K562 (cell line): ENCODE results near the gene MDH2. TPM values are rescaled to one million over a fixed set of nuclear protein-coding genes. Genes with fewer than 3 reads are reported as not detected.

Experiments used
- BHLHE40 ChIP-seq: IDR thresholded peaks from 2 replicates; pipeline ENCODE4 v1.6.1; 2011; ENCODE audit warnings: low read length, improper control_type of control experiment
- ETS2 ChIP-seq: IDR thresholded peaks from 2 replicates; pipeline ENCODE4 v1.6.1; 2016; ENCODE audit warnings: borderline replicate concordance, missing genetic modification characterization, mild to moderate bottlenecking, moderate library complexity, missing compliant biosample characterization; ENCODE audit not compliant: poor library complexity, severe bottlenecking
- KHSRP ChIP-seq: fragments of 450-650 bp; IDR thresholded peaks from 2 replicates; pipeline ENCODE4 v1.6.1; 2017
- MCM3 ChIP-seq: fragments of 450-650 bp; IDR thresholded peaks from 2 replicates; pipeline ENCODE4 v1.6.1; 2016
- MIER1 ChIP-seq: fragments of 450-650 bp; IDR thresholded peaks from 2 replicates; pipeline ENCODE4 v1.6.1; 2016; ENCODE audit warnings: antibody characterized with exemption, mild to moderate bottlenecking, low read depth
- RBM22 ChIP-seq: fragments of 200-400 bp; formaldehyde crosslinking; IDR thresholded peaks from 2 replicates; pipeline ENCODE4 v1.6.1; 2018; ENCODE audit warnings: low read length, low read depth; ENCODE audit not compliant: poor library complexity, severe bottlenecking
- TAF15 ChIP-seq: fragments of 200-400 bp; formaldehyde crosslinking; IDR thresholded peaks from 2 replicates; pipeline ENCODE4 v1.6.1; 2017; ENCODE audit warnings: mild to moderate bottlenecking, low read depth, low read length, moderate library complexity
- ZNF224 ChIP-seq: sonication (generic); formaldehyde crosslinking; IDR thresholded peaks from 2 replicates; pipeline ENCODE4 v1.8.0; 2022; ENCODE audit warnings: mild to moderate bottlenecking, missing genetic modification reagents
- ZNF239 ChIP-seq: fragments of 250-450 bp; sonication (Bioruptor Pico); IDR thresholded peaks from 2 replicates; pipeline ENCODE4 v1.4.0; 2020; ENCODE audit warnings: mild to moderate bottlenecking
- ZNF764 ChIP-seq: fragments of 250-450 bp; sonication (Bioruptor Pico); IDR thresholded peaks from 2 replicates; pipeline ENCODE4 v1.4.0; 2020; ENCODE audit warnings: low read depth, mild to moderate bottlenecking, moderate library complexity
- polyA plus RNA-seq, 8 experiments: library from polyadenylated mRNA; depleted of rRNA in 4 of 8; stranded (reverse) in 5 of 8; unstranded in 3 of 8; fragments of >200 nt; fragmentation: Nextera tagmentation in 2 of 8; fragmentation: Illumina TruSeq in 1 of 8; extraction: Ambion mirVana in 2 of 8; extraction: Trizol in 1 of 8; gene quantifications; 2 replicates each; pipeline versions ENCODE4 v1.2.1 to v1.2.3, GENCODE V29; 2011 to 2014; ENCODE audit warnings: inconsistent platforms in 1 of 8, missing spikeins in 1 of 8
- total RNA-seq, 7 experiments: library from RNA; depleted of rRNA in 6 of 7; stranded (reverse); fragments of >200 nt in 6 of 7; fragmentation: Illumina TruSeq in 2 of 7; extraction: Trizol in 2 of 7; gene quantifications; 2 replicates each; pipeline versions ENCODE4 v1.2.1 to v1.2.3, GENCODE V29; 2011 to 2021; ENCODE audit warnings: low replicate concordance in 1 of 7
- TF ChIP-seq, protein P1 (sequence below), 3 experiments: fragments of 200-800 bp in 1 of 3; sonication (Bioruptor generic) in 1 of 3; sonication (generic) in 1 of 3; formaldehyde crosslinking in 1 of 3; IDR thresholded peaks; 2 replicates each; pipeline versions ENCODE4 v1.6.1 to v1.8.0; 2016 to 2022; ENCODE audit warnings: mild to moderate bottlenecking in 2 of 3, missing compliant biosample characterization in 2 of 3, missing genetic modification characterization in 2 of 3, missing genetic modification reagents in 1 of 3
- TF ChIP-seq, protein P2 (sequence below), 2 experiments: fragments of 450-650 bp; IDR thresholded peaks; 2 replicates each; pipeline ENCODE4 v1.6.1; 2016; ENCODE audit warnings: mild to moderate bottlenecking in 2 of 2, borderline replicate concordance in 1 of 2, low read depth in 1 of 2, moderate library complexity in 1 of 2
- TF ChIP-seq, protein P3 (sequence below): fragments of 250-450 bp; sonication (Bioruptor Pico); IDR thresholded peaks from 2 replicates; pipeline ENCODE4 v1.5.0; 2021; ENCODE audit warnings: mild to moderate bottlenecking, moderate library complexity

Gene MDH2
- total and polyA plus RNA-seq, 9 of the 15 experiments (the other 6 are each of a cell fraction or from before 2014, with no cell fraction given) = 106 to 701 (median 242) TPM

DNA sequence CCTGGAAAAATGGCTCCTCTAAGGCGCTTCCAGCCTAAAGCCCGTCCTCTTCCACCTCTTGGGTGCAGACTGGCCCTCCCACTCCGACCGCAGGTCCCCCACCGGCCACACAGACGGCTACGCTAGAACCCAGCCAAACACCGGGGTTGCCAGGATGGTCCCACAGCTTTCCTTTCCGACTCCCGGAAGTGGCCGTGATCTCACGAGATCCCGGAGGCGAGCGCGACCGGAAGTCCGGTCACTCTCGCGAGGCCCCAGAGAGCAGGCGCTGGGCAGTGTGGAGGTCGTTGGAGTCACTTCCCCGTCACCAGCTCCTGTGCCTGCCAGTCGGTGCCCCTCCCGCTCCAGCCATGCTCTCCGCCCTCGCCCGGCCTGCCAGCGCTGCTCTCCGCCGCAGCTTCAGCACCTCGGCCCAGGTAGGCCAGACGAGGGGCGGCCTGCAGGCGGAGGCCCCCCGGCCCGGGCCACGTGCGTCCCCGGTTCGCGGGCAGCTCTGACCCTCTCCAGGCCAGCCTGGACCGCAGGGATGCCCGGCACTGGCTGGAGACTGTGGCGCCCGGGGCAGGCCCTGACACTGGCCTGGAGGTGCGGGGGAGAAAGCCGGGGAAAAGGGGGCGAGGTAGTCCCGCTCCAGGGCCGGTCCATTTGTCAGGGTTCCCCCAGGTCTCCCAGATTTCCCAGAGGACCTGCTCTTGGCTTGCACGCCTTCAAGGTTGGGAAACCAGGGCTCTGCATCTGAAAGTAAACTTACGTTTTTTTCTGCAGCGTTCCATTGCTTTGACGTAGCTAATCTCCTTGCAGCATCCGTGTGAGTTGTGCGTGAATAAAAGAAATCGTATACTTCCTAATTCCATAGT, at the start of gene MDH2, which contains the start of gene STYXL1 (continued):
- TF ChIP-seq, protein P1, sequence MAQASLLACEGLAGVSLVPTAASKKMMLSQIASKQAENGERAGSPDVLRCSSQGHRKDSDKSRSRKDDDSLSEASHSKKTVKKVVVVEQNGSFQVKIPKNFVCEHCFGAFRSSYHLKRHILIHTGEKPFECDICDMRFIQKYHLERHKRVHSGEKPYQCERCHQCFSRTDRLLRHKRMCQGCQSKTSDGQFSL (CRISPR knock-in tag; IDR thresholded peaks at IDR 0.05) = no peak; the same call in 1 of the 2 replicates
- TF ChIP-seq, protein P1 (tag; IDR thresholded peaks at IDR 0.05) = peak in 1 of 2 experiments; percentile 10; a peak in 1 of 4 replicates
- TF ChIP-seq KHSRP (no peak), RBM22 (no peak), ZNF764 (CRISPR knock-in tag) (no peak; the same call in 1 of the 2 replicates), ETS2 (tag) (no peak), ZNF224 (CRISPR knock-in tag) (no peak), MCM3 (no peak), MIER1 (no peak), ZNF239 (no peak), TAF15 (no peak), BHLHE40 (peak; percentile 53)
- TF ChIP-seq, protein P2, sequence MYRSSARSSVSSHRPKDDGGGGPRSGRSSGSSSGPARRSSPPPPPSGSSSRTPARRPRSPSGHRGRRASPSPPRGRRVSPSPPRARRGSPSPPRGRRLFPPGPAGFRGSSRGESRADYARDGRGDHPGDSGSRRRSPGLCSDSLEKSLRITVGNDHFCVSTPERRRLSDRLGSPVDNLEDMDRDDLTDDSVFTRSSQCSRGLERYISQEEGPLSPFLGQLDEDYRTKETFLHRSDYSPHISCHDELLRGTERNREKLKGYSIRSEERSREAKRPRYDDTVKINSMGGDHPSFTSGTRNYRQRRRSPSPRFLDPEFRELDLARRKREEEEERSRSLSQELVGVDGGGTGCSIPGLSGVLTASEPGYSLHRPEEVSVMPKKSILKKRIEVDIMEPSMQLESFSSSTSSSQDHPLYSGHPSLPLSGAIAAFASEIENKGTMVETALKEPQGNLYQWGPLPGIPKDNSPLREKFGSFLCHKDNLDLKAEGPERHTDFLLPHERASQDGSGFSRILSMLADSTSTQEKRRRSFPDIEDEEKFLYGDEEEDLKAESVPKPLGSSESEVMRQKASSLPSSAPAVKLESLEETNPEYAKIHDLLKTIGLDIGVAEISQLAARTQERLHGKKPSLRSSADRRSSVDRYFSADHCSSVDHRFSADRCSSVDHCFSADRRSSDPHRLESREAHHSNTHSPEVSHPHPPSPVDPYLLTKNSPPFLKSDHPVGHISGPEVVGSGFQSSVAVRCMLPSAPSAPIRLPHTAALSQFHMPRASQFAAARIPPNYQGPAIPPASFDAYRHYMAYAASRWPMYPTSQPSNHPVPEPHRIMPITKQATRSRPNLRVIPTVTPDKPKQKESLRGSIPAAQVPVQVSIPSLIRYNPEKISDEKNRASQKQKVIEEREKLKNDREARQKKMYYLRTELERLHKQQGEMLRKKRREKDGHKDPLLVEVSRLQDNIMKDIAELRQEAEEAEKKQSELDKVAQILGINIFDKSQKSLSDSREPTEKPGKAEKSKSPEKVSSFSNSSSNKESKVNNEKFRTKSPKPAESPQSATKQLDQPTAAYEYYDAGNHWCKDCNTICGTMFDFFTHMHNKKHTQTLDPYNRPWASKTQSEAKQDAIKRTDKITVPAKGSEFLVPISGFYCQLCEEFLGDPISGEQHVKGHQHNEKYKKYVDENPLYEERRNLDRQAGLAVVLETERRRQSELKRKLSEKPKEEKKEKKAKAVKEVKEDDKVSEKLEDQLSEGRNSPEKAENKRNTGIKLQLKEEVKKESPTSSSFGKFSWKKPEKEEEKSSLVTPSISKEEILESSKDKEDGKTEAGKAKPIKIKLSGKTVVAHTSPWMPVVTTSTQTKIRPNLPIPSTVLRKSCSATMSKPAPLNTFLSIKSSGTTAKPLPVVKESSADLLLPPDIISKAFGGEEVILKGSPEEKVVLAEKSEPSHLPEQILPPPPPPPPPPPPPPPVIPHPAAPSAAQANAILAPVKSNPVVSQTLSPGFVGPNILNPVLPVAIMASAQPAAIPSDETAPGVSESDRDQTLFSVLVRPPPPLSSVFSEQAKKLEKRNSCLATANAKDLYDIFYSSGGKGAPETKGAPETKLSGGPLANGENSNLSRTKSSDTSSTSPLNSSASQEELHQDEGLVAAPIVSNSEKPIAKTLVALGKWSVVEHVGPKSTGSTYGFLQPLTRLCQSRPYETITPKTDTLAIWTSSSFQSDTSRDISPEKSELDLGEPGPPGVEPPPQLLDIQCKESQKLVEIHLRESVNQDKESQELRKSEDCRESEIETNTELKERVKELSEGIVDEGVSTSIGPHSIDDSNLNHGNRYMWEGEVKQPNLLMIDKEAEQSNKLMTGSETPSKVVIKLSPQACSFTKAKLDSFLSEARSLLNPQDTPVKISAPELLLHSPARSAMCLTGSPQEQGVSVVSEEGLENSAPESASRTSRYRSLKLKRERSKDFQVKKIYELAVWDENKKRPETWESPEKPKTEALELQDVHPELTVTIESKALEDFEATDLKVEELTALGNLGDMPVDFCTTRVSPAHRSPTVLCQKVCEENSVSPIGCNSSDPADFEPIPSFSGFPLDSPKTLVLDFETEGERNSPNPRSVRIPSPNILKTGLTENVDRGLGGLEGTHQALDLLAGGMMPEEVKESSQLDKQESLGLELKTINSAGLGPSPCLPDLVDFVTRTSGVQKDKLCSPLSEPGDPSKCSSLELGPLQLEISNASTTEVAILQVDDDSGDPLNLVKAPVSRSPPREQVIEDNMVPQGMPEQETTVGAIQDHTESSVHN (IDR thresholded peaks at IDR 0.05; ENCODE audit: borderline replicate concordance in 1 of 2, low read depth in 1 of 2) = no peak
- TF ChIP-seq, protein P3, sequence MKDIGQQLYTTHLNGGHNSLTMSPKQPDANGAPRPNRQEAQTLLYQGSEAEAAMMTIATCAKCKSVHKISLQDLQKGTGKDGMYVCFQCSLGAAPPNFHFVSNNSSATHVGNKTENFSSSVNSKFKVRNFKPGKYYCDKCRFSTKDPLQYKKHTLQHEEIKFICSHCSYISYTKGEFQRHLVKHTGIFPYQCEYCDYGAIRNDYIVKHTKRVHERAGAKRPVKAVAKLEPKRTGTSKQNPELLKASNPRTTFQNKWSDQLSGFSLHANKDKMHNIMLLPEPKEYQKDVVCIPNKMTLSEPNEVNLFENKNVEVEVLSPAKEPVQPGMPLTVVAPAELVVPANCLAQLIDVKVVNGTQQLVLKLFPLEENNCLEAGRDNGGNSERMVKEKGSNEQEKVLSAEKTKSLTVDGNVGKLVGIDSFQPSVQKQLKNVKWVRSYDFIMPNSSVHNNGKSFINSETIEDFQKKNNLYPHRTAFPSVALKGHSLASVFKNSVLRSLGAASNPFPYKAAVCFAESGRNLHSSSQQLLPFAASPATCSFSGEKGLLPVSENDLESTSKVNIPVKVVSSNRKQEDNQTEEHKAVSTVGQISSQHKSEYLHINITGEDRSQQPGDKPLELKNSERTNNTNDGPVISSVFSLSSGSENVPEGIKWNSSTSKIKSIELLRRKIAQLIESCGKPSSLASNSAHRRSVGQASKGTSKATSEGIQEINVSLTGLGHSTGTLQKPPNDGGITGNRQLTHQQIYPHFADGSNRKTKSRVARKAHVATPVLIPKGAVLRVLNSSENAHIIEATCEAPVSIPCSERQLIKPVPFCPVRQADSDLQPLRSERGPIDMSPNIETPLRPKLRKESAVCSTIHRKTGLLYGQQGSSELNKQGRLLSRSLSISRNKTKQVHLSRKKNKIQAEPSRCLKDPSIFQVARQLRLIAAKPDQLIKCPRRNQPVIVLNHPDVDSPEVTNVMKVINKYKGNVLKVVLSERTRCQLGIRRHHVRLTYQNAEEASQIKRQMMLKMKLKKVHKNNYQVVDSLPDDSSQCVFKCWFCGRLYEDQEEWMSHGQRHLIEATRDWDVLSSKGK (CRISPR knock-in tag) = no peak
